ENCODE results near the gene TMUB1.

- no peak for TF ChIP-seq EZH2 (IDR thresholded peaks at IDR 0.05; ENCODE audit: borderline replicate concordance, low read length)
- TF ChIP-seq CTCF (IDR thresholded peaks at IDR 0.05; ENCODE audit: low read length), result no peak
Observed at GRCh38 chr7:151124899-151125399, 41.7 kb upstream of the TMUB1 start.
